Mucosa of rectum (tissue), 2 donors: ENCODE results near the gene LYST.

Source experiments
- H3K27ac ChIP-seq, 2 donors: one replicate each; pipeline ENCODE4 v1.7.0; 2013; ENCODE audit warnings: inconsistent platforms in 2 of 2, low read depth in 2 of 2, low read length in 2 of 2
- H3K27me3 ChIP-seq, 2 donors: one replicate each; pipeline ENCODE4 v1.7.0; 2013; ENCODE audit warnings: low read length in 2 of 2; ENCODE audit not compliant: control insufficient read depth in 2 of 2, insufficient read depth in 2 of 2
- H3K36me3 ChIP-seq, 2 donors: one replicate each; pipeline ENCODE4 v1.7.0; 2013; ENCODE audit warnings: low read length in 2 of 2; ENCODE audit not compliant: control insufficient read depth in 2 of 2, insufficient read depth in 2 of 2
- H3K4me1 ChIP-seq, 2 donors: one replicate each; pipeline ENCODE4 v1.7.0; 2013; ENCODE audit warnings: low read length in 2 of 2, mild to moderate bottlenecking in 1 of 2; ENCODE audit not compliant: control insufficient read depth in 2 of 2, insufficient read depth in 2 of 2
- H3K4me3 ChIP-seq, 2 donors: one replicate each; pipeline ENCODE4 v1.7.0; 2013; ENCODE audit warnings: low read length in 2 of 2
- H3K9ac ChIP-seq, 2 donors: one replicate each; pipeline ENCODE4 v1.7.0; 2013; ENCODE audit warnings: low read length in 2 of 2, low read depth in 1 of 2, mild to moderate bottlenecking in 1 of 2
- H3K9me3 ChIP-seq, 2 donors: one replicate each; pipeline ENCODE4 v1.7.0; 2013; ENCODE audit warnings: low read length in 2 of 2; ENCODE audit not compliant: control insufficient read depth in 2 of 2
- donor health status: healthy.
- donor health status: Normal muscosa, but diverticular disease.

The LYST gene

DNA sequence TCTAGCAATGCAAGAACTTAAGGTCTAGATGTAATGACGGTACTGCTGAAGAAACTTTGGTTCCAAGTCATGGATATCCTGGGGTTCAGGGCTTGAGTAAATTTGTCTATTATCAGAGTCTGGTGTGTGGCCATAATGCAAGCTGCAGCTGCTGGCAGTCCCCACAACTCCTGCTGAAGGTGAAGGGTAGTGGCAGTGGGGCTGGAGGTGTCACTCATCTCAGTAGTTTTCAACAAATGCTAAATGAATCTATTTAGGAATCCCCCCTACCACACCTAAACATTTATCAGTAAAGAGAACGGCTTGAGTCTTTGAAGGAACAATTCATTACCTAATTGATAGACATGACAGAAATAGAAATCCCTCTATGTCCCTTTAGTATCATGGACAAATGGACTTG, 118.0 kb downstream of the LYST start:
- no peaks in the 10 kb centered on the region for H3K4me1 ChIP-seq
- H3K9ac ChIP-seq: no peak overlapping the region
- H3K4me3 ChIP-seq: no peak overlapping the region
- H3K36me3 ChIP-seq: peaks cover 10 to 27% of the 10 kb centered on the region in 2 donors
- H3K27ac ChIP-seq: no peak overlapping the region
- H3K9me3 ChIP-seq: no peaks in the 10 kb centered on the region
- no peaks in the 10 kb centered on the region for H3K27me3 ChIP-seq

- H3K4me1 ChIP-seq: no peaks in the 10 kb centered on the region
- no peak overlapping the region for H3K4me3 ChIP-seq
- no peaks in the 10 kb centered on the region for H3K27me3 ChIP-seq
- H3K27ac ChIP-seq: no peak overlapping the region
- H3K36me3 ChIP-seq: peaks cover 13 to 34% of the 10 kb centered on the region in 2 donors
- H3K9me3 ChIP-seq: no peaks in the 10 kb centered on the region
- H3K9ac ChIP-seq: no peak overlapping the region
Observed at GRCh38 chr1:235746245-235746644, 120.5 kb downstream of the LYST start.

GRCh38 chr1:235745503-235746136, 121.1 kb downstream of the LYST start:
- H3K36me3 ChIP-seq: peaks cover 13 to 34% of the 10 kb centered on the region in 2 donors
- no peaks in the 10 kb centered on the region for H3K4me1 ChIP-seq
- no peak overlapping the region for H3K4me3 ChIP-seq
- H3K27ac ChIP-seq: no peak overlapping the region
- no peak overlapping the region for H3K9ac ChIP-seq
- H3K9me3 ChIP-seq: no peaks in the 10 kb centered on the region
- H3K27me3 ChIP-seq: no peaks in the 10 kb centered on the region

DNA sequence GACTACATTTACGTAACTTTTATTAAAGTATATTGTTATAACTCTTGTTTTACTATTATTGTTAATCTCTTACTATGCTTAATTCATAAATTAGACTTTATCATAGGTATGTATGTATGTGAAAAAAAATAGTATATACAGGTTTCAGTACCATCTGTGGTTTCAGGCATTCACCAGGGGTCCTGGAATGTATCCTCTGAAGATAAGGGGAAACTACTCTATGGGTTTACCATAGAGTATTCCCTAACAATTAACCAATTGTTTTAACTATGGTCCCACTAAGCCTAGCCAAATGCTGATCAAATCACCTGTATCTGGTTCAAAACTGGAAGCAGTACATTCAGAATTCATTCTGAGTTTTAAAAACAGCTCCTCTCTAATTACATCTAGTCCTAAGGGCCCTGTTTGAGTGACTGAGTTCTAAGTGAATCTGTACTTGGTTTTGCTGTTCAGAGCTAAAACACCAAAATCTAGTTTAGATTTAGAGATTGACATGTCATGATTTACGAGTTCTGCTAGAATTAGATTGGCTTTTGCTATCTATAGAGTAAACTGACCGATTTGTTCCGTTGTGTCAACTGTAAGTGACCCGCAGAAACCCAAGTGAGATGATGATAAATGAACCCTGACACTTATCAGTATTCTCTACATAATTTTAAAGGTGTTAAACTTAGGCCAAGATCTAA, 123.6 kb downstream of the LYST start:
- Histone ChIP-seq H3K36me3 (peaks cover 19 to 27% of the 10 kb centered on the region in 2 donors), H3K9me3 (no peaks in the 10 kb centered on the region), H3K27me3 (no peaks in the 10 kb centered on the region), H3K9ac (no peak overlapping the region), H3K27ac (no peak overlapping the region), H3K4me1 (no peaks in the 10 kb centered on the region), H3K4me3 (no peak overlapping the region)

DNA sequence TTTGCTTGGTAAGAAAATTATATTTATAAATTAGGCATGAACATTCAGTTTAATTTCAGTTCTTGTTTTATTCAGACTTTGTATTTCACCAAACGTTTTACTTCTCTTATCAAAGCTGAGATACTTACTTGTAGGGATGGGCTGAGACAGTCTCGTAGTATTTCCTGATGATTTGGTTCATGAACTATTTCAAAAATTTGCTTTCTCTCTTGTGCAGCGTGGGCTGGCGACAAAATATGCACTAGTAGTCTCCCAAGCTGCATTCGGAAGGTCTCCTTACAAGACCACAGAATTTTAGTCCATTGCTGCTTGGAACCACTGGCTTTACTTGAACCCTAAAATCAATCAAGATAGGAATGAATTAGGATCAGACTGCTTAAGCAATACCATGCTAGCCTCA, 125.4 kb downstream of the LYST start:
- Histone ChIP-seq H3K36me3 (peaks cover 17 to 28% of the 10 kb centered on the region in 2 donors), H3K27ac (no peak overlapping the region), H3K4me1 (no peaks in the 10 kb centered on the region)

DNA sequence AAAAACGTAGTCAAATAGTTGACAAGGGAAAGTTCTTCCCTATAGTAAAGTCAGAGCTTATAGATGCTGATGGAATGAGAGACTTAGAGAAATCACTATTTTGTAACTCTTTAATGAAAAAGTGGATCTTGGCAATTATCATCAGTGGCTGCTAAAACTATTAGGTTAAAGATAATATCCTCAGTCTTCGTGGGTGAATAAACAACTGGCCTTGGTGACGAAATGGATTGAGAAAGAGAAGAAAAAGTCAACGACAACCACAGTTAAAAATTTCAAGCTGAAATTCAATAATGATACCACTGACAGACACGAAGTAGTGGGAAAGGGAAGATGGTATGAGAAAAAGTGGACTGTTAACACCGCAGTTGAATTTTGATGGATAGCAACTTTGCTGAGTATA, 127.1 kb downstream of the LYST start:
- Histone ChIP-seq H3K4me1 (no peaks in the 10 kb centered on the region), H3K36me3 (peaks cover 9 to 15% of the 10 kb centered on the region in 2 donors), H3K27ac (no peak overlapping the region), H3K9me3 (no peaks in the 10 kb centered on the region), H3K27me3 (no peaks in the 10 kb centered on the region), H3K4me3 (no peak overlapping the region), H3K9ac (no peak overlapping the region)

More for the DNA sequence above, 125.4 kb downstream of the LYST start:
- no peak overlapping the region for H3K4me3 ChIP-seq
- H3K9ac ChIP-seq: no peak overlapping the region
- no peaks in the 10 kb centered on the region for H3K9me3 ChIP-seq
- H3K27me3 ChIP-seq: no peaks in the 10 kb centered on the region

DNA sequence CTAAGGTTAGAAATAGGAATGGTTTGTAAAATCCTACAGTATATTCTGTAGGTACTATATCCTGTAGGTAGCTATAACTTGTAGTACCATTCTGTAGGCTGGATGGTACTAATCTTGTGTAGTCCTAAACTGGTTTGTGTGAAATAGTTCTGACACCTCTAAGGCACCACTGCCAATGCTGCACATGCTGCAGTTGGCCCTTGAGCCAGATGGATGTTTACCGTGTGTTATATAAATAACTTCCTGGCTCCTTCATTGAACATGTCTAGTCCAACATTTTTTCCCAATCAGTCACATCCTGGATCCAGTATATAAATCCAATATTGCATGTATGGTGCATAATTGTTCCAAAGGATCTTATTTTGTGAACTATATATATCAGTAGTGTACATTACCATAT, 127.6 kb downstream of the LYST start:
- no peak overlapping the region for H3K9ac ChIP-seq
- no peaks in the 10 kb centered on the region for H3K27me3 ChIP-seq
- no peak overlapping the region for H3K4me3 ChIP-seq
- peaks cover 9 to 11% of the 10 kb centered on the region in 2 donors for H3K36me3 ChIP-seq
- H3K9me3 ChIP-seq: no peaks in the 10 kb centered on the region
- H3K27ac ChIP-seq: no peak overlapping the region
- no peaks in the 10 kb centered on the region for H3K4me1 ChIP-seq

GRCh38 chr1:235737751-235738150, 129.0 kb downstream of the LYST start:
- no peaks in the 10 kb centered on the region for H3K27me3 ChIP-seq
- no peak overlapping the region for H3K27ac ChIP-seq
- no peaks in the 10 kb centered on the region for H3K9me3 ChIP-seq
- no peak overlapping the region for H3K9ac ChIP-seq
- peaks cover 6 to 8% of the 10 kb centered on the region in 2 donors for H3K36me3 ChIP-seq
- no peak overlapping the region for H3K4me3 ChIP-seq
- no peaks in the 10 kb centered on the region for H3K4me1 ChIP-seq

DNA sequence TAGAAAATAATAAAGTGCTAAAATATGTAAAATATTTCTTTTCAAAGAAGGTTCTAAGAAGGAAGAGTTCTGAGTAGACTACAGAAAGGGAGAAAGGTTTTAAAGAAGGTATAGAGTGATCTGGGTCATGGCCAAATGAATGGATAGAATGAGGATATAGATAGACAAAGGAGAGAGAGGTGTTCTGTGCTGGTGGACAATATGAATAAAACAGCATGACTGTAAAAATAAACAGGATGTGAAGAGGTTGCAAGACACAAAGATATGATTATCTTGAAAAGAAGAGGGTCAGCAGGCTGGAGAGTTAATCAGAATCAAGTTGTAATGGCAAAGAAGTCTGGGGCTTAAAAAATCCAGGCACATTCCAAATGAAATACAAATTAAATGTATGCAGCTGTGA, 130.4 kb downstream of the LYST start:
- Histone ChIP-seq H3K4me1 (no peaks in the 10 kb centered on the region), H3K27me3 (no peaks in the 10 kb centered on the region), H3K9ac (no peak overlapping the region), H3K4me3 (no peak overlapping the region), H3K9me3 (no peaks in the 10 kb centered on the region), H3K27ac (no peak overlapping the region), H3K36me3 (peaks cover 4 to 6% of the 10 kb centered on the region in 2 donors)

DNA sequence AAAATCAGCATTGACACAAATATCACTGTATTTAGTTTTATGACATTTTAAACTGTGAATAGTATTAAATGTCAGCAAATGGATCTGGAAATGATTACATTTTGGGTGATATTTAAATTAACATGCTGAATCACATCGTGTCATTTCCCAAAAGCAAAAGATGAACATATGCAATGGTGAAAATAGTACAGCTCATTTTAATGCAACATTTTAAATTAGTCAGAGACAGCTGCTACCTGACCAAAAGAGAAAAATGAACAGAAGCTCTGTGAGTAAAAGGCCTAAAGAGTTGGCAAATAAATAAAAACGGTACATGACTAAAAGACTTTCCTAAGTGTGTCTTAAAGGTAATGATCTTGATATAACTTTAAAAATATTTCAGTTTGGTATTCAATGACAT, 131.1 kb downstream of the LYST start:
- no peaks in the 10 kb centered on the region for H3K4me1 ChIP-seq
- no peaks in the 10 kb centered on the region for H3K9me3 ChIP-seq
- no peak overlapping the region for H3K27ac ChIP-seq
- no peaks in the 10 kb centered on the region for H3K27me3 ChIP-seq
- no peak overlapping the region for H3K9ac ChIP-seq
- no peak overlapping the region for H3K4me3 ChIP-seq
- peaks cover 4 to 8% of the 10 kb centered on the region in 2 donors for H3K36me3 ChIP-seq
